Activated naive CD4-positive, alpha-beta T cell treated with anti-CD3 and anti-CD28 coated beads, Interleukin-2, amount 50 U/mL, for 72 hours (primary cell): Measurements from ENCODE around the gene FRRS1. TPM values are rescaled to one million over a fixed set of nuclear protein-coding genes. Genes with fewer than 3 reads are reported as not detected.

Experiments
- total RNA-seq, 2 donors: library from RNA; stranded (reverse); gene quantifications; one replicate each; pipeline ENCODE4 v1.2.3, GENCODE V29; 2022

The FRRS1 gene
- total RNA-seq, 2 donors from 2014 or later, result 1.5 to 3.3 TPM

Other genes with a start within 250 kb of the FRRS1 start
- gene PALMD, start 120.5 kb downstream of the FRRS1 start, total RNA-seq, result not detected
- gene AGL, start 83.7 kb upstream of the FRRS1 start, total RNA-seq, result 10 to 100 TPM; 15.5 to 22.6 TPM
- 10 to 100 TPM in 1 of 2 donors, 1 to 10 TPM in 1; 8.8 to 19.7 TPM for gene SLC35A3, start 203.4 kb upstream of the FRRS1 start, total RNA-seq